ENCODE measurements around the gene BSN.

BSN gene

DNA sequence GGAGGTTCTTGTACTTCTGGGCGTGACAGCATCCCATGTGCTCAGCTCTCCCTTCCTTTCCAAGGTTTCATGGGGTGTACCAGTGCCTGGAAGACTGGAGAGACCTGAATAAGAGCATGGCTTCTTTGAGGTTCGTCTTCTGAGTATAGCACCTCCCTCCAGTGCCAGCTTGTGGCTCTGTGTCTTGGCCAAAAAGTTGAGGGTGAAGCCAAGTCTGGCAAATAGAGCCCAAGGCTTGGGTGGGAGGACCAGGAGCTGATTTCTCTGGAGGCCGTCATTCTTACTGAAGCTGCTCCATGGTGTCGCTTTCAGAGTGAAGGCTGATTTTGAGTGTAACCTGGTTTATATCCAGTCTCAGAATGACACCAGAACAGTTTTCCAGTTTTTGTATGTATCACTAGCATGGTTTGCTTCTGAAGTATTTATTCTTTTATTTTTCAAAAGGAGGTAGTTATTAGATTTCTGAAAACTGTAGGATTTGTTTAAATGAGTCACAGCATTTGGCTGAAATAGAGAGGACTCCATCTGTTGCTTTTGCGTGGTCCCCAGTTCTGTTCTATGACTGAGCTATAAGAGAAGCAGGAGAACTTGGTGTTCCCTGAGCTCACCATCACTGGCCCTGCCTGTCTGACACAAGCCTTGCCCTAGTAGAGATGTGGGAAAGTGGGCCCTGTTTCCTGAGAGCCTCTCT, 47.2 kb downstream of the BSN start:
- no peak for DNase-seq (ENCODE audit: low spot score)

- DNase-seq (ENCODE audit: low spot score), result no peak
These were observed 47.8 kb downstream of the BSN start for GRCh38 chr3:49602049-49602554.

DNA sequence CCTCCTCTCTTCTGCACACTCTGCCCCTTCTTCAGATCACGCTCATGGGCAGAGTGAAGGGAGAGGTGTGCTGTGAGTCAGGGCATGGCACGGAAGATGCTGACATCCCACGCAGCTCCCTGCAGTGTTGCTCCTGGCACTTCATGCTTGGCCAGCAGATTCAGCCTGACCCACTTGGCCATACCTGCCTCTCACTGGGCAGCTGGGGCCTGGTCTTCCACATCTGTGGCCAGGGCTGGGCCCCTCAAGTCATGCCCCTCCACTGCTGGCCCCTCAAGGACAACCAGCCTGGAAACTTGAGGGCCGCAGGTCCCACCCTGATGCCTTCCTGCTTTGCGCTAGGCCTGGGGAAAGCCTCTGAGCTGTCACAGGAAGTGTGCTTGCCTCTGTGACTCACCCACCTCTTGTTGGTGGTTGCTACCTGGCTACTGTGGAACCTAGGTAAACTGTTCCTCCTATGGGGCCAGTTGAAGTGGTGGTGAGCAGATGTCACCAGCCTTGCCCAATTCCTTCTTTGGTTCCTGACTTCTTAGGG, 48.7 kb downstream of the BSN start:
- no peak for DNase-seq (ENCODE audit: low spot score)

DNA sequence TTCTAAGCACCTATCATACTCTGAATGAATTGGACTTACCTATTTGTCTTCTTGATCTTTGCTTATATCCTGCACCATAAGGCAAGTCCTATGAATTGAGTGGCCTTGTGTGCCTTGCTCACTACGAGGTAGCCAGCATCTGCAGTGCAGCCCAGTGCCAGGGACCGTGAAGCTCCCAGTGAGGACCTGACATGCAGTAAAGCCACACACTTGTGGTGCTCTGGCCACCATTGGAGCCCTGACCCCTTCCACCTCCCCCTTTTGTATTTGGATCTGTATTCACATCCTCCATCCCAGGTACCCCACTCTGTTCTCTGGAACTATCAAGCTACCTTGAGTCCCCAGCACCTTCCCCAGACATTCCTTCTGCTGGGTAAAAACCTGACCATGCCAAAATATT, 52.1 kb downstream of the BSN start:
- DNase-seq (ENCODE audit: low spot score), result no peak

GRCh38 chr3:49607105-49607591, 52.9 kb downstream of the BSN start:
- DNase-seq (ENCODE audit: low spot score), result no peak

DNA sequence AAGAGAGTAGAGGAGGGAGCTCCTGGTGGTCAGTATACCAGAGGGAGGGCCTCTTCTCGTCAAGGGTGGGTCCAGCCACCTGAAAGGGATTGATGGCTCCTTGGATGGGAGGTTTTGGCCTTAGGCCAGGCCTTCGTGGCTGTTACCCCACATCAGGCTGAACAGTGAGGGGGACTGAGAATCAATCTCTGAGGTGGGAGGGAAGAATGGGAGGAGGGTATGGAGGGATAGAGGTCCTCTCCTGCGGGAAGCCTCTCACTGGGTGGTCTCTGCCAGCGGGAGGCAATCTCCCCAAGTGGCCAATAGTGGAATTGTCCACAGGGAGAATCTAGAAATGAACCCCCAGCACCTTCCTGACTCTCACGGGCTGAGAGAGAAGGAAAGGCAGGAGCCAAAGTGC, 53.5 kb downstream of the BSN start:
- no peak for DNase-seq (ENCODE audit: low spot score)

- no peak for DNase-seq (ENCODE audit: low spot score)
These were observed 55.0 kb downstream of the BSN start for GRCh38 chr3:49609314-49609713.

- DNase-seq (ENCODE audit: low spot score), result no peak
These were observed 55.5 kb downstream of the BSN start for GRCh38 chr3:49609815-49610214.

DNA sequence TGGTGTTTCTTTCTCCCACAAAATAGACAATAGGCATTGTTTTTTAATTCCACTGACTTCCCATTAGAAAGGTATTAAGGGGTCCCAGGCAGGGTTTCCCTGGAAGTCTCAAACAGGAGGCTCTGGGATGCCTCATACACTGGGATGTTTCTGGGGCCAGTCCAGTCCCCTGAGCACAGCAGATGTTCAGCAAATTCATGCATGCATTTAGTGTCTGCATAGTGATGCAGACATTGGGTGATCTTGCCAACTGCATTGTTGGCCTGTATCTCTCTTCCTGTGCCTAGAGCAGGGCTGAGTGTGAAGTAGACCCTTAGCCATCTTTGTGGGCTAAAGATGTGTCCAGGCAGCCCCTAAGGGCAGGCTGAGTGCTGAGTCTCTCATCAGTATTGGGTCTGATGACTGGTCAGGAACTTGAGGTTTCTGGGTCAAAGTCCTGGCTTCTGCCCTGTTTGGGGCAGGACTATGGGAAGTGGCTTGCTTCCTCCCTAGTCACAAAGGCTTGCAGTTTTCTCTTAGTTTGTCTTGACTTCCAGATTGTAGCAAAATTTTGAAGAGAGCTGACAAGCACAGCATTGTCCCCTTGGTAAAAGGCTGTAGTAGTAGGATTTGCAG, 56.5 kb downstream of the BSN start:
- no peak for DNase-seq (ENCODE audit: low spot score)

DNA sequence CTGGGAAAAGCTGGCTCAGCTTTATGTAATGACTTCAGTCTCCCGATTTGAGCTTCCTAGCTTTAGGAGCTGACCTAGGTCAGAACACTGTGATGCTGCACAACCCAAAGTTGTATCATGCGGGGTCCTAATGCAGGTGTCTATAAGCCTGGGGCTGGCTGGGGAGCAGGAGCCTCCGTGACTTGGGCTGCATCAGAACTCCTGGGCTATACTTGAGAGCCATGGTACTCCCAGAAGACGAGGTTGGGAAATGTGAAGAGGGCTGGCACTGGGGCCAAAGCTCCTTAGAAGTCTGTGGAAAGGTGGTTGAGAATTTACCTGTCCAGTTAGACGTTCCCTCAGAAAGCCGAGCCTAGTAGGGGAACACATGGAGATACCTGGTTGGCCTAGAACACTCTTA, 57.0 kb downstream of the BSN start:
- no peak for DNase-seq (ENCODE audit: low spot score)

DNA sequence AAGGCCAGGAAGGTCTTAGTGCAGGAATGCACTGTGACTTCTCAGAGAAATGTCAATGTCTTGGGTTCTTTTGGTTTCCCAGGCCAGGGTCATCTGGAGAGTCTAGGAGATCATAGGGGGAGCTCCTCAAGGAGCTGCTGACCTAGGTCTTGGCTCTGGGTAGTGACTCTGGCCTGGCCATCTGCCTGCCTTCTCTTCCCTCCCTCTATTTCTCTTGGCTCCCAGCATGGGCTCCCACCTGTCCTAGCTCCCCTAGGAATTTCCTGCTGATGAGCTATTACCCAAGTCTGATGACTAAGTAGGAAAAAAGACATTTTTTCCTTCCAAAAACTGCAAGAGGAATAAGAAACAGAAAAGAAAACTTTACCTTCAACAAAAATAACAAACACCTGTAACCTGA, 57.4 kb downstream of the BSN start:
- DNase-seq (ENCODE audit: low spot score), result no peak

DNA sequence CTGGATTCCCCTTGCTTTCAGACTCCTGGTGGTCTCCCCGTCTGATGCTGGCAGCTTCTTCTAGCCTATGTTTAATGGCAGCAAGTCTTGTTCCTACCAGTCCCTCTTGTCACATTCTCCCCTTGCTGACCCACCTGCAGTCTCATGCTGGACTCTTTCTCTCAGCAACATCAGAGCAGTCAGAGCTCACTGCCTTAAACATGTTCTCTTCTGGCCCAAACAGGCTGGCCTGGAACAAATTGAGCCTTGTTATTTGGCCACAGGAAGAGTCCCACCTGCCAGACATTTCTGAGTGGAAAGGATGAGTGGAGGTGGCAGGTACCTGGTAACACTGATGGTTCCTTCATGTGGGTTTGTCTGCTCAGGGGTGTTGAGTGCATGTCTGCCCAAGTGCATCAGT, 60.7 kb downstream of the BSN start:
- DNase-seq (ENCODE audit: low spot score), result no peak

DNA sequence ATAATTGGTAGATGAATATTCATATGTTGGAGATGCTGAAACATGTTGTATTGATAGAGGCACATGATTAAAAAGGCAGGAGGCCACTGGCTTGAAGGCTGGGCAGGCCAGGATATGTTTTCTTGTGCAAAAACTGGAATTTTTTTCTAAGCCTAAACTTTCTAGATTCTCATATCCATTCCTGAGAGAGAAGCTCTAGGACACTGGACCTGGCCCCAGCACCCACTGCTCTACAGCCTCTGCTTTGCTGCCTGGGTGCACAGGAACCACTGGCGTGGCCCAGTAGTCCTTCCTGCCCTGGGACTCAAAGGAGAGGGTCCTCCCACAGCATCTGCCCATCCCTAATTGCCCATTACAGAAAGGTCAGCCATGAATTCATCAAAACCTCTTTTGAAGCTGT, 61.8 kb downstream of the BSN start:
- DNase-seq (ENCODE audit: low spot score), result no peak

DNA sequence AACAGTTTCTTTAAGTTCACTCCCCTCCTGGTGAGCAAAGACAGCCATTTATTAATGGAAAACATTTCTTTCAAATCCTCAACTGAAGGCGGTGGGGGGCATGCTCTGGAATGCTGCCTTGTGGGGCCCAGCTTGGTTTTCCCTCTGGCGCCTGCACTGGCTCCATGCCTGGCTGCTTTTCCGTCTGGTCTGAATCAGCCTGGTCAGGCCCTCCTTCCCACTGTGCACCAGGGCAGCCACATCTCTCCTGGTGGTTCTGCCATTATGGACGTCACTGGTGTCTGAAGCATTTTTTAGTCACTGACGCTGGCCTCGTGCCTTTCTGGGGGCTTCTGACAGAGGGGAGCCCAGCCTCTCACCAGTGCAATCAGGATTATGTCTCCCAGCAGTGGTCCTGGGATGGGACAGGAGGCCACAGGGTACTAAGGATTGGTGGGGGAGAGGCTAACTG, 62.2 kb downstream of the BSN start:
- DNase-seq (ENCODE audit: low spot score), result no peak

DNA sequence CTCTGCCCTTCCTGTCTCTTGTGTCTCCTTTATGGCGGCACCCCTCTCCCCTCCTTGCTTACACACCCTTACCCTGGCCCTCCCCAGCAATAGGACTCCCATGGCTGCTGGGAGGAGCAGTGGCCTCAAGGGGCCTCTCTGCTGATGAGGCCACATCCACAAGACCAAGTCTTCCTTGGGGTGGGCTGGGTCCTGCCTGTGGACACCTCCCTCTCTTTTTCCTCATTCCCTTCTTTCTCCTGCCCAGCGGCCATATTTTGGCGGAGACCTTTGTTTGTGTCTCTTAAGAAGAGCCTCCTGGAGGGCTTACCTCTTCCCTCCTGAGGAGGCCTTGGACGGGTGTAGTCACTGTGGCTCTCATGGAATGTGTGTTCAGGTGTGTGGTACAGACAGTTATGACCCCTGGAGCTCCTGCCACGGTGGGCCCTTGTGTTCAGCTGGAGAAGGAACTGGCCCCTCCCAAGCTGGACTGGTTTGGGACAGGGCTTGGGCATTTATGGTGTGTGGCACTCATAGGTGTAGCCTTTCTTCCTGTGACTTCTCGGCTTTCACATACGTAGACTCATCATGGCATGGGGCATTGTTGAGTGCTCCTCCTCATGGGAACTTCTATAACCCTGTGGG, 63.2 kb downstream of the BSN start:
- DNase-seq (ENCODE audit: low spot score), result no peak

DNA sequence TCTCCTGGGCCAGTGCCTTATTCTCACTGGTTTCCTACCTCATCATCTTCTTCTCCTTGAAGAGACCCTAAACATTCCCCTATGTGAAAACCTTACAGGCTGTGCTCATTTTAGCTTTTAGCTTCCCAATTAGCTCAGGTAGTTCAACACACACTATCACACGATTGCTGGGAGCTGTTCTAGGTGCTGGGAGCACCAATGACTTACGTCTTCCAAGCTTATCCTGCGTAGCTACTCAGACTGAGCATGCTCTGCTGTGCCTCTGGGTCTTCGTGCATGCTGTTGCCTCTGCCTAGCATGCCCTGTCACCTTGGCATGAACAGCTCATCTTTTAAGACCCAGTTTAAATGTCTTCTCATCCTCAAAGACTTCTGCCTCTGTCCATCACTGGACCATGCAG, 64.1 kb downstream of the BSN start:
- DNase-seq (ENCODE audit: low spot score), result no peak

GRCh38 chr3:49619649-49620048, 65.4 kb downstream of the BSN start:
- no peak for DNase-seq (ENCODE audit: low spot score)

- no peak for DNase-seq (ENCODE audit: low spot score)
These were observed 66.5 kb downstream of the BSN start for GRCh38 chr3:49620728-49621127.

DNA sequence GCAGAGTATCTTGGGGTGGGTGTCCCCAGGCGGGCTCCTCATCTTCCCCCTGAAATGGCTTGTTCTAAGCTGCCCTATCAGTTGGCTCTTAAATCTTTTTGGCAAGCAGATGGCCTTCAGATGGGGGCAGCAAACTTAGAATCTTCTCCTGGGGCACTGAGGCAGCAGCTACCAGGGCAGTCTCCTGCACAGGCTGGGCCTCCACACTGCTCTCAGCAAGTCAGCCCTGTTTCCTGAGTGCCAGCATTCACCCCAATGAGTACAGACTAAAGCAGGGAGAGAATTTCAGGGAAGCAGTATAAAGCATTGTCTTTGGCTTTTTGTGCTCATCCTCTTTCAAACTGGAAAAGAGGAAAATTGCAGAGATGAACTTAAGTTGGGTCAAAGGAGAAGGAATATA, 68.8 kb downstream of the BSN start:
- no peak for DNase-seq (ENCODE audit: low spot score)

DNA sequence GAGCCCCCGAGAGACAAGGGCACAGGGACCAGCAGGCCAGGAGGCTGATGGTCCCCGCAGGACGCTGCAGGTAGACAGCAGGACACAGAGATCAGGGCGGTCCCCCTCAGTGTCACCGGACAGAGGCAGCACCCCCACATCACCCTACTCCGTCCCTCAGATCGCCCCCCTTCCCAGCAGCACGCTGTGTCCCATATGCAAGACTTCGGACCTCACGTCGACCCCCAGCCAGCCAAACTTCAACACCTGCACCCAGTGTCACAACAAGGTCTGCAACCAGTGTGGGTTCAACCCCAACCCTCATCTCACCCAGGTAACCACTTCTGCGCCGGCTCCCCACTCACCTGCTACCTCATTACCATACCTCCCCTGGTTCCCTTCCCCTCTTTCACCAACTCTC, 70.8 kb downstream of the BSN start:
- no peak for DNase-seq (ENCODE audit: low spot score)

DNA sequence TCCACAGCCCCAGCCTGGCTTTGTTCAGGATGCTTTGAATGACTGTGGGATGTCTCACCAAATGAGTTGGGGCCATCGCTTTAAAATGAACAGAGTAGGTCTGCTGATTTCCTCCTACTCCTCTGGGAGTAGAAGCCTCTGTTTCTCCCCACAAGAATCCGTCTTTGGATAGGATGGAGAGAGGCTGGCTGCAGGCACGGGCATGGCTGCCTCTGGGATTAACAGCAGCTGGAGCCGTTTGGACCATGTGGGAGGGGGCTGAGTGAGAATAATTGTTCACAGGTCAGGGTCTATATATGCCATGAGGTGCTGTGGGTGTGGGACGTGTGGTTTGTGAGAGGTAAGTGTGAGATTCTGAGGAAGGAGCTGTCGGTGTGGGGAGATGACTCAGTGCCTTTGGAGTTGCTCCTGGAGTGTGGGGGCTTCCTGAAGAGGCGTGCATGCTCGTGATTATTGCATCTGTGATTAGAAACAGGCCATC, 71.9 kb downstream of the BSN start:
- DNase-seq (ENCODE audit: low spot score), result no peak

- no peak for DNase-seq (ENCODE audit: low spot score)
These were observed 72.5 kb downstream of the BSN start for GRCh38 chr3:49626796-49627195.

GRCh38 chr3:49627634-49628033, 73.4 kb downstream of the BSN start:
- no peak for DNase-seq (ENCODE audit: low spot score)
